GM12875 (cell line): Measurements from ENCODE around the gene PTMS.

ENCODE experiments used
- H3K4me3 ChIP-seq: one replicate; pipeline ENCODE4 v1.5.1; 2011; ENCODE audit warnings: low read depth, low read length, control low read depth
- CTCF ChIP-seq: IDR thresholded peaks from 2 replicates; pipeline ENCODE4 v1.5.1; 2011; ENCODE audit warnings: low read depth, mild to moderate bottlenecking, control low read depth, inconsistent platforms, low read length, moderate library complexity, borderline replicate concordance; ENCODE audit not compliant: insufficient read depth

The PTMS gene

GRCh38 chr12:6768990-6769389, 2.8 kb downstream of the PTMS start:
- H3K4me3 ChIP-seq, result no peak overlapping the region
- TF ChIP-seq CTCF, result no peak

- no peak for TF ChIP-seq CTCF
- H3K4me3 ChIP-seq, result no peak overlapping the region
Measured at GRCh38 chr12:6769666-6770065, 3.5 kb downstream of the PTMS start.

GRCh38 chr12:6770094-6770493, 3.9 kb downstream of the PTMS start:
- no peak overlapping the region for H3K4me3 ChIP-seq
- TF ChIP-seq CTCF, result no peak

- TF ChIP-seq CTCF, result no peak
- H3K4me3 ChIP-seq, result no peak overlapping the region
Measured at GRCh38 chr12:6770600-6770999, 4.4 kb downstream of the PTMS start.

GRCh38 chr12:6771091-6771495, 4.9 kb downstream of the PTMS start:
- no peak for TF ChIP-seq CTCF
- no peak overlapping the region for H3K4me3 ChIP-seq

GRCh38 chr12:6771509-6772330, 5.6 kb downstream of the PTMS start:
- no peak overlapping the region for H3K4me3 ChIP-seq
- no peak for TF ChIP-seq CTCF

GRCh38 chr12:6772331-6772695, 6.2 kb downstream of the PTMS start, which contains the start of gene LAG3:
LAG3 (plus strand) TSS chr12:6772520; CDS start chr12:6772853, 333 bp downstream.
- no peak within 1 kb of the TSS for H3K4me3 ChIP-seq
- no peak for TF ChIP-seq CTCF
